Lung (tissue), 12 donors: ENCODE measurements around the gene PHOX2B. TPM values are rescaled to one million over a fixed set of nuclear protein-coding genes. Genes with fewer than 3 reads are reported as not detected.

Experiments
- ATAC-seq: fragments of 200-7000 bp; cut with Tn5 transposase; one replicate; pipeline ENCODE4 v1.9.1; 2020; ENCODE audit warnings: moderate number of reproducible peaks; ENCODE audit not compliant: insufficient read depth, low FRiP score
- DNase-seq, 3 donors: peaks; one replicate each; pipeline ENCODE4 v3.0.0-alpha.2; 2013 to 2017
- H3K27ac ChIP-seq, 2 donors: one replicate each; pipeline ENCODE4 v1.5.1; 2013; ENCODE audit warnings: mild to moderate bottlenecking in 2 of 2, moderate library complexity in 2 of 2, control low read depth in 1 of 2, inconsistent platforms in 1 of 2, low read depth in 1 of 2, low read length in 1 of 2
- H3K27me3 ChIP-seq, 3 donors: one replicate each; pipeline ENCODE4 v1.5.1; 2013; ENCODE audit warnings: low read length in 2 of 3; ENCODE audit not compliant: control insufficient read depth in 3 of 3, insufficient read depth in 3 of 3
- H3K36me3 ChIP-seq, 4 donors: one replicate each; pipeline ENCODE4 v1.5.1; 2013; ENCODE audit warnings: low read length in 4 of 4, mild to moderate bottlenecking in 1 of 4, moderate library complexity in 1 of 4; ENCODE audit not compliant: control insufficient read depth in 4 of 4, insufficient read depth in 4 of 4
- H3K4me1 ChIP-seq, 5 donors: one replicate each; pipeline ENCODE4 v1.5.1; 2013; ENCODE audit warnings: low read length in 5 of 5, mild to moderate bottlenecking in 2 of 5, moderate library complexity in 1 of 5; ENCODE audit not compliant: control insufficient read depth in 5 of 5, insufficient read depth in 5 of 5
- H3K4me3 ChIP-seq: one replicate; pipeline ENCODE4 v1.5.1; 2013; ENCODE audit warnings: mild to moderate bottlenecking, control low read depth, moderate library complexity
- H3K9ac ChIP-seq, 2 donors: one replicate each; pipeline ENCODE4 v1.5.1; 2013; ENCODE audit warnings: low read length in 2 of 2, control low read depth in 1 of 2; ENCODE audit not compliant: insufficient read depth in 1 of 2
- H3K9me3 ChIP-seq, 4 donors: one replicate each; pipeline ENCODE4 v1.5.1; 2013; ENCODE audit warnings: low read length in 3 of 4, mild to moderate bottlenecking in 1 of 4, moderate library complexity in 1 of 4; ENCODE audit not compliant: control insufficient read depth in 4 of 4, insufficient read depth in 3 of 4
- WGBS, 2 donors: extraction: QIAGEN DNeasy Blood & Tissue Kit; methylation state at CpG; one replicate each; pipeline ENCODE4 v1.1.7; 2013; 5-methylcytosine and 5-hydroxymethylcytosine counted together
- polyA plus RNA-seq, 2 donors: library from polyadenylated mRNA; stranded (reverse); fragments of 200-250 nt; gene quantifications; one replicate each; pipeline ENCODE4 v1.2.1, GENCODE V29; 2013
- total RNA-seq, 2 donors: library from RNA; depleted of rRNA in 1 of 2; stranded (reverse); fragments of >200 nt in 1 of 2; gene quantifications; one replicate each; pipeline ENCODE4 v1.2.1, GENCODE V29; 2014 to 2021
- TF ChIP-seq, protein P1 (sequence below): IDR thresholded peaks from 2 replicates; pipeline ENCODE4 v1.5.1; 2012; ENCODE audit warnings: mild to moderate bottlenecking; ENCODE audit errors: control extremely low read depth, extremely low read depth
- donor health status: control.
- donor health status: control.
- donor health status: Bipolar disorder and iron deficiency.
- donor health status: healthy.
- donor health status: DM: yes; HTN: yes; CAD: no.

The PHOX2B gene
- total and polyA plus RNA-seq, 4 donors: not detected

DNA sequence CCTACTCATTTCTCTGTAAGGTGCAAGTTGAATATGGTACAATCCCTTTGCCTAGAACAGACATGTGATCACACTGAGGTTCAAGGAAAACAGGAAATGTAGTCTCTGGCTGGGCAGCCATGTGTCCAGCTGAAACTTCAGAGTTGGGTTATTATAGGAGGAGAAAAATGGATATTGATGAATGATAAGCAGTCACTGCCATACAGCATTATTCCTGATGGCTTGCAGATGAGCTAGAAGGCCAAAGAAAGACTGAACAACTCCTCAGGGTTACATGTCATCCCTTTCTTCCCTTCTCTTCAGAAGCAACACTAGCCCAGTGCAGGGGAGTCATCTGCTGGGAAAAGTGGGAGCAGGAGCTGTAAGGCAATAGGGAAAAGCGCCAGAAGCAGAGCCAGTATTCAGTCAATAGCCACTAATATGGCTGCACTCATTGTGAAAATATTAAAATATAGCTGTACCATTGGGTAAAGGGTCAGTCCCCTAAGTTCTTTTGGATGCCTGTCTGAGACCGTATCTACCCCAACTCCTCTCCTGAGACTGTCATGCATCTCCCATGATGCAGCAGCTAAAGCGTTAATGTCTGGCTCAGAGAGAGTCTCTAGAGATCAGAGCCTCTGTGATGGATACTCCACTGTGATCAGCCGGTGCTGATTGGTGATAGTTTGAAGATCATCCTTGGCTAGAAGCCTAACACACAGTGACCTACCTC, 20.5 kb downstream of the PHOX2B start:
- H3K9ac ChIP-seq: no peak overlapping the region

DNA sequence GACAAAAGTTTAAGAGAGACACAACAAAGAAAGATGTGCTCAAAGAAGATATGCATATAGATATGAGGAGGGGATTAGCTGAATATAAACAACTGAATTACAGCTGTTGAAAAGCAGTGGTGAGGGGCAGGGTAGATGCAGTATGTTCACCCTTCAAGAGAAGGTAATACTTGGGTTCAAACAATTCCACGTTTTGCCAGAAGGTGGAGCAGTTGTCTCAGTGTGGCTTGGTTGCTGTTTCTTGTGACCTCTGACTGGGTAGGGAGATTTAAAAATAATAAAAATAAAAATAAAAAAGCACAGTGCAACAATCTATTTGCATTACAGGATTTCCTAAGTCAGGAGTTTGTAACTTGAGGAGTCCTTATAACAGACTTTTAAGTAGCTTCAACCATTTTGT, 23.3 kb downstream of the PHOX2B start:
- DNase-seq (no peak), ATAC-seq (no peak)
- no peaks in the 10 kb centered on the region for H3K4me1 ChIP-seq
- peaks cover 0 to 42% (median 15%) of the 10 kb centered on the region in 3 donors for H3K27me3 ChIP-seq
- no peak overlapping the region for H3K4me3 ChIP-seq
- no peak overlapping the region for H3K9ac ChIP-seq
- no peaks in the 10 kb centered on the region for H3K36me3 ChIP-seq
- H3K27ac ChIP-seq: no peak overlapping the region
- WGBS, 2 donors: 5 to 10% methylated on average over 1 of the region's 1 CpG
- TF ChIP-seq, protein P1, sequence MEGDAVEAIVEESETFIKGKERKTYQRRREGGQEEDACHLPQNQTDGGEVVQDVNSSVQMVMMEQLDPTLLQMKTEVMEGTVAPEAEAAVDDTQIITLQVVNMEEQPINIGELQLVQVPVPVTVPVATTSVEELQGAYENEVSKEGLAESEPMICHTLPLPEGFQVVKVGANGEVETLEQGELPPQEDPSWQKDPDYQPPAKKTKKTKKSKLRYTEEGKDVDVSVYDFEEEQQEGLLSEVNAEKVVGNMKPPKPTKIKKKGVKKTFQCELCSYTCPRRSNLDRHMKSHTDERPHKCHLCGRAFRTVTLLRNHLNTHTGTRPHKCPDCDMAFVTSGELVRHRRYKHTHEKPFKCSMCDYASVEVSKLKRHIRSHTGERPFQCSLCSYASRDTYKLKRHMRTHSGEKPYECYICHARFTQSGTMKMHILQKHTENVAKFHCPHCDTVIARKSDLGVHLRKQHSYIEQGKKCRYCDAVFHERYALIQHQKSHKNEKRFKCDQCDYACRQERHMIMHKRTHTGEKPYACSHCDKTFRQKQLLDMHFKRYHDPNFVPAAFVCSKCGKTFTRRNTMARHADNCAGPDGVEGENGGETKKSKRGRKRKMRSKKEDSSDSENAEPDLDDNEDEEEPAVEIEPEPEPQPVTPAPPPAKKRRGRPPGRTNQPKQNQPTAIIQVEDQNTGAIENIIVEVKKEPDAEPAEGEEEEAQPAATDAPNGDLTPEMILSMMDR: no peak
- peaks cover 0 to 4% (median 2%) of the 10 kb centered on the region in 4 donors for H3K9me3 ChIP-seq

More for the DNA sequence above, 20.5 kb downstream of the PHOX2B start:
- H3K27ac ChIP-seq: no peak overlapping the region
- no peak overlapping the region for H3K4me3 ChIP-seq
- DNase-seq (no peak), ATAC-seq (no peak)
- 70 to 74% methylated on average over 4 of the region's 4 CpGs for WGBS, 2 donors
- TF ChIP-seq, protein P1: no peak
- peaks cover 0 to 4% (median 2%) of the 10 kb centered on the region in 4 donors for H3K9me3 ChIP-seq
- H3K4me1 ChIP-seq: no peaks in the 10 kb centered on the region
- H3K27me3 ChIP-seq: peaks cover 3 to 50% (median 23%) of the 10 kb centered on the region in 3 donors
- no peaks in the 10 kb centered on the region for H3K36me3 ChIP-seq

DNA sequence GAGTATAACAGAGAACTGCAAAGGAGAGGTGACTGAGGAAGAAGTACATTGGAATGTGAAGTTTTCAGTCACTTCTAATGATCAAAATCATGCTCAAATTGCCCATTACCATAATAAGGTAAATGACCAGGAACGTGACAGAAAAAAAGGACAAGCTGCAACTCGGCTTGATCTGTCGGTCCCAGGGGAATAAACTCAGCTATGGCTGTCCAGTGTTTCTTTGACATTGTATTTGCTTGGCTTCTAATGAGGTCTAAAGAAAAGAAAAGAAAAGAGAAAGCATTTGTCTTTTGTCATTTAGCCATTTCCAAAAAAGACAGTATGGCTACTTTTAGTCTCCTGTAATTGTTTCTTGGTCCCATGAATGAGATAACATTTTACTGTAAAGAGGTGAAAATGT, 25.2 kb downstream of the PHOX2B start:
- Histone ChIP-seq H3K9ac (no peak overlapping the region), H3K4me3 (no peak overlapping the region), H3K4me1 (no peaks in the 10 kb centered on the region), H3K27me3 (peaks cover 0 to 39% (median 9%) of the 10 kb centered on the region in 3 donors), H3K36me3 (no peaks in the 10 kb centered on the region), H3K27ac (no peak overlapping the region), H3K9me3 (peaks cover 0 to 7% (median 2%) of the 10 kb centered on the region in 4 donors)
- 87 to 88% methylated on average over 3 of the region's 3 CpGs for WGBS, 2 donors
- ATAC-seq: no peak
- DNase-seq: no peak
- TF ChIP-seq, protein P1: no peak
